ENCODE data around the gene CRYGA.

Gene CRYGA, protein sequence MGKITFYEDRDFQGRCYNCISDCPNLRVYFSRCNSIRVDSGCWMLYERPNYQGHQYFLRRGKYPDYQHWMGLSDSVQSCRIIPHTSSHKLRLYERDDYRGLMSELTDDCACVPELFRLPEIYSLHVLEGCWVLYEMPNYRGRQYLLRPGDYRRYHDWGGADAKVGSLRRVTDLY

DNA sequence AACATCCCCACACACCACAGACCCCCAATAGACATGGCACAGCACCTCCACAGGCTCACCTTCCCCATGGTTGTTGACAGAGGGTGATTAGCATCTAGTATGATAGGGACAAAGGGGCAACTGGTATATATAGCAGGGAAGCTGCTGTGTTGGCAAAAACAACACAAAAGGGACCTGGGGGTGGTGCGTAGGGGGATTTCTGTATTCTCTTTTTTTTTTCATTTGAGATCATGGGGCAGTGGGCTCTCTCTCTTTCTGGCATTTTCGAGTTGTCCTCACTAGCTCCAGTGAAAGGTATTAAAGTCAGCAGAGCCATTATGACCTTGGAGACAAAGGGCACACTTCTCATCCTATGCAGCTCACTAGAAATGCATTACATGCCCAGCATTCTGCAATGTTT, at the start of gene CRYGA:
TSS of gene CRYGA (minus strand) at position 101 of the 400 bp plus-strand sequence. CDS start at position 68, 33 bp downstream.
- DNase-seq (ENCODE audit: low read depth) = no peak

DNA sequence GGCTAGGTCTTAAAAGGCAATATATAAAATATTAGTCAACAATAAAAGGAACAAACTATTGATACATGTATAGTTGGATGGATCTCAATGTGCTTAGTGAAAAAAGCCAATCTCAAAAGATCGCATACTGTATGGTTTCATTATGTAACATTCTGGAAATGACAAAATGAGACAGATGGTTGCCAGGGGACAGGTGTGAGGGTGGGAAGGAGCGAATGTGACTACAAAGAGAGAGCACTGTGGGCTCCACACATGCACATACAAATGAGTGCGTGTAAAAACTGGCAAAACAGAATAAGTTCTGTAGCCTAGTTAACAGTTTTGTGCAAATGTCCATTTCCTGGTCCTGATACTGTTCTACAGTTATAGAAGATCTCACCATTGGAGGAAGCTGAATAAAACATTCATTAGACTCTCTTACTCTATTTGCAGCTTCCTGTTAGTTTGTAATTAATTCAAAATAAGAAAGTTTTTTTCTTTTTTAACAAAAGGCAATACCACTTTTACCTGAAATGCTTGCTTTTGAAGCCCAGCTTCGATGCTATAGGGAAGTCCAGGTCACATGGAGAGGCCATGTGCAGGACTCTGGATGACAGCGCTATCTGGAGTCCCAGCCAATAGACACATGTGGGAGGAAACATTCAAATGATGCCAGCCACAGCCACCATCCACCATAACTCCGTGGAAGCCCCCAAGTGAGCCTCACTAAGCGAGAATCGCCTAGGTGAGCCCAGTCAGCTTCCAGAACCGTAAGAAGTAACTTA, 47.5 kb upstream of the CRYGA start:
- no peak for DNase-seq (ENCODE audit: low read depth)

DNA sequence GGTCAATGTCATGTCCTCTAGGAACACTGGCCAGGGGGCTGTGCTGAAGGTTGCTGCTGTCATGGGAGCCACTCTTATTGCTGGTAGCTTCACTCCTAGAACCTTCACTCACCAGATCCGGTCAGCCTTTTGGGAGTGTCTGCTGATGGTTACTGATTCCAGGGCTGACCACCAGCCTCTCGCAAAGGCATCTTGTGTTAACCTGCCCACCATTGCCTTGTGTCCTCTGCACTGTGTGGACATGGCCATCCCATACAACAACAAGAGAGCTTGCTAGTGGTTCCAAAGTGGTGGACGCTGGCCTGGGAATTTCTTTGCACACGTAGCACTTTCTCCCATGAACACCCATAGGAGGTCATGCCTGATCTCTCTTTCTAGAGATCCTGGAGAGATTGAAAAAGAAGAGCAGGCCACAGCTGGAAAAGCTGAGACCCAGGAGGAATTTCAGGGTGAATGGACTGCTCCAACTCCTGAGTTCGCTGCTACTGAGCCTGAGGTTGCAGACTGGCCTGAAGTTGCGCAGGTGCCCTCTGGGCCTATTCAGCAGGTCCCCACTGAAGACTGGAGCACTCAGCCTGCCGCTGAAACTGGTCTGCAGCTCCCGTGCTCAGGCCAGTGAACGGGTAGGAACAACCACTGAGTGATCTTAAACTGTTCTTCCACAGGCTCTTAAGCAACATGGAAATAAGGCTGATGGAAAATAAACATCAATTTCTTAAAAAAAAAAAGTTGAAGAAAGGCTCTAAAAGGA, 45.1 kb upstream of the CRYGA start:
- DNase-seq (ENCODE audit: low read depth) = no peak

DNA sequence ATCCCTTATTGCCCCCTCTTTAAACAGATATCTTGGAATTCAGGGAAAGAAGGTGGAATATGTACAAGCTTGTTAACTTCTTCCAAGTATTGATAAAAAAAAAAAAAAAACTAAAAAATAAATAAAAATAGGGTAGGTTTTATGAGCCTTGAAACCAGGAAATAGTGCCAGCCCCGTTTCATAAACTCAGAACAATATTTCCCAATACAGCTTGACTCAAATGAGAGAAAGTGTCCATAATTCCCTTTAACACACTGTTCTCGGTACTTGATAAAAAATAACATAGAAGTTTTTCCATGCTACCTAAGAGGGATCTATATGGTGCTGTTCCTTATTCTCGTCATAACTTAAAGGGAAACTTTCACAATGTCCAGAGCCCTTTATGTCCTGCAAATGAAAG, 44.4 kb upstream of the CRYGA start:
- no peak for DNase-seq (ENCODE audit: low read depth)

DNA sequence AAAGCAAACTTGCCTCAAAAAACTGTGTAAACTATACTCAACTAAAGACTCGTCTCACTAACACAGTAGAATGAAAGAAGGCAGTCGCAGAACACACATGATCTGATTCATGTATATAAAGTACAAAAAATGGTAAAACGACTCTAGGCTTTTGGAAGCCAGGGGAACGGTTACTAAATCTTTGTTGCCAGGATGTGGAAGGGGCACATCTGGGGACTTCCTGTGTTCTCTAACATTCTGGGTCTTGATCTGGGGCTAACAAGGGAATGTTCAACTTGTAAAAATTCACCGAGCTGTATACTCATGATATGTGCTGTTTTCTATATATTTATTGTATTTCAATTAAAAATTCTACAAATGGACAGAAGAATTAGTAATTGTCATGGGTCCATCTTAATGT, 40.8 kb upstream of the CRYGA start:
- DNase-seq (ENCODE audit: low read depth) = no peak

DNA sequence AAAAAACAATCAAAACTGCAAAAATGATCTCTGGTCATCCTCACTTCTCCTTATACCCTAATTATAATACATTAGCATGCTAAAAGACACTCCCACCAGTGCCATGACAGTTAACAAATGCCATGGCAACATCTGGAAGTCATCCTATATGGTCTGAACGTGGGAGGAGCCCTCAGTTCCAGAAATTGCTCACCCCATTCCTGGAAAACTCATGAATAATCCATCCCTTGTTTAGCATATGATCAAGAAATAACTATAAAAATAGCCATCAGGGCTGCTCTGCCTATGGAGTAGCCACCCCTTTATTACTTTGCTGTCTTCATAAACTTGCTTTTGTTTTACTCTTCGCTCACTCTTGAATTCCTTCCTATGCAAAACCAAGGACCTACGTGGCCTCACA, 32.1 kb upstream of the CRYGA start:
- DNase-seq (ENCODE audit: low read depth) = no peak

DNA sequence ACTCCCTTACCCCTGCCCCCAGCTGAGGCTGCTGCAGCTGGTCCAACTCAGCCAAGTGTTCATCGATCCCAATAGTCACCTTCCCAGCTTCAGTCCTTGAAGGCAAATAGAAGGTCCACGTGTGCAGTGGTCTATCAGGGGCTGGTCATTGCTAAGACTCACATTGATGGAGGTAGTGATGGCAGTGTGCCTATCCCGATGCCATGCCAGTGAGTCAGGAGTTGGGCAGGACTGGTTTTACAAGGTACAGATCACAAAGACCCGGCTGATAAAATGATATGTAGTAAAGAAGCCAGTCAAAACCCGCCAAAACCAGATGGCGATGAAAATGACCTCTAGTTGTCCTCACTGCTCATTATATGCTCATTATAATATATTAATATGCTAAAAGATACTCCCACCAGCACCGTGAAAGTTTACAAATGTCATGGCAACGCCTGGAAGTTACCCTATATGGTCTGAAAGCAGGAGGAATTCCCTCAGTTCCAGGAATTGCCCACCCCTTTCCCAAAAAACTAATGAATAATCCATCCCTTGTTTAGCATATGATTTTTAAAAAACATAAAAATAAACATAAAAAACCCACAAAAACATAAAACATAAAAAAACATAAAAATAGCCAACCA, 29.3 kb upstream of the CRYGA start:
- no peak for DNase-seq (ENCODE audit: low read depth)

DNA sequence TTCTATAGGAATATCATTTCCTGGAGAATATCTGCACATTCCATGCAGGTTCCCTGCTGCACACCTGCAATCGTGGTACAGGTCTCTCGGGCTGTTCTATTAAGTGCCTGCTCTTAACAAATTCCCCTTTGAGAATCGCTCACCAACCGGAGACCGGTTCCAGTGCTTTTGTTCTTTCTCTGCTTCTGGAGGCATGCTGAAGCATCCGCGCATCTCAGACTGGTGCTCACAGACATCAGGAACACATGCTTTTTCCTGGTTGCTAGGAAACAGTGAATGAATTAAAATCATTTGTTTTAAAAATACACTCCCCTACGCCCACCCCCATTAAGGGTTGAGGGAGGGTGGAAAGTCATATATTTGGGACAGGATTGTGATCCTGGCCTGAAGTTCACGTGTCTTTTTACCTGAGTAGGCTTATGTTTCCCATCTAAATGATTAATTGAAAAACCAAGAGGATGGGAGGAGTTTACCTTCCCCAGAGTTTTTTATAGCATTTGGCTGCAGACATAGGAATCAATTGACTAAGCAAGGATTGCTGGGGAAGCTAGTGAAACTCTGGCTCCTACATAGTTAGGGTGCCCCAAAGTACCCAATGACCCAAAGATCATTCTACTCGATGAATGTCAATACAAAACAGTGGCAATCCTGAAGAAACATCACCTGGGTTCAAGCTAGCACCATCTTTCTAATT, 26.6 kb upstream of the CRYGA start, which contains the start of gene C2orf80:
TSS of gene C2orf80 (minus strand) at position 221 of the 694 bp plus-strand sequence. CDS start 3,044 bp downstream, outside the sequence.
- no peak for DNase-seq (ENCODE audit: low read depth)

DNA sequence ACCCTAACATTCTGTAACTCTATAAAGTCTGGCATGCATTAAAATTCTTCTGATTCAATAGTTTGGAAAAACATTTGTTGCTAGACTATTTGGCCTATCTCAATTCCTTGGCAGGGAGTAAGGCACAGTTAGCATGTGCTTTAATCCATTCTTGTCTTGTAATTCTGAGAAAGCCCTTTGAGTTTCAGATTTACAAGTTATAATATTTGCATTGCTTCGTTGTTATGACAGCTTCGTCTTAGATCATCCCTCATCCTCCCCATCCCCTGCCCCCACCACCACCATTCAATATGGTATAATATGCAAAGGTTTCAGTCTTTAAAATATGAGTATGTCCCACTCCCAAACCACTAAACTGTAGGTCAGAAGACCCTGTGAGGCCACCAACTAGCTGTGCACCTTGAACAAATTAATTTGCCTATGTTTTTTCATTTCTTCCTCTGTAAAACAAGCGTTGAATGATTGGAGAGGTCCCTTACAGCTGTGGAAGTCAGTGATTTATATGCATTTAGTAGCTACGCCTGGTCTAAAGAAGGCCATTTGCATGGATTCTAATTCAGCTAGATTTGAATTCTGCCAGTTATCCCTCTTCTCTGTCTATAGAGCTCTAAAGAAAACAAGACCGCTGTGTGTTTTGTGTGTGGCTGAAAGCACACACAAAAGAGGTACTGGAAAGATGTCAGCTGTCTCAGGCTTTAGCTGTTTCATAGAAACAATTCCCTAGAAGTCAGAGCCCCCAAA, 25.9 kb upstream of the CRYGA start:
- no peak for DNase-seq (ENCODE audit: low read depth)

DNA sequence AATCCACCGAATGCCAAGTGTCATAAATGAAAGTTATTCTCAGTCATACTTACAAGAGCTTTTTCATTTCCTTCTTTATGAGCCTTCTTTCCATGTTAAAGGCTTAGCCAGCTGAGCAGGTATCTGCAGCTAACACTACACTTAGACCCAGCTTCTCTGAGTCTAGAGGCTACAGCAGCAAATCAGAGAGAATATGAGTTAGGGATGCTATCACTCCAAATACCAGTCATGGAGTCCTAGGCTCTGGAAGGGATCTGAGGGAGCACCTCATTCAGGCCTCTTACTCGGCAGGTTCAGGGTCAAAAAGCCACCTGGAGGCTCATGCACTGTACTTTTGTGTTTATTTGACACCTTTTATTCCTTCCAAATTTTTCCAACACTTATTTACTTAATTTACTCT, 23.5 kb upstream of the CRYGA start:
- no peak for DNase-seq (ENCODE audit: low read depth)

DNA sequence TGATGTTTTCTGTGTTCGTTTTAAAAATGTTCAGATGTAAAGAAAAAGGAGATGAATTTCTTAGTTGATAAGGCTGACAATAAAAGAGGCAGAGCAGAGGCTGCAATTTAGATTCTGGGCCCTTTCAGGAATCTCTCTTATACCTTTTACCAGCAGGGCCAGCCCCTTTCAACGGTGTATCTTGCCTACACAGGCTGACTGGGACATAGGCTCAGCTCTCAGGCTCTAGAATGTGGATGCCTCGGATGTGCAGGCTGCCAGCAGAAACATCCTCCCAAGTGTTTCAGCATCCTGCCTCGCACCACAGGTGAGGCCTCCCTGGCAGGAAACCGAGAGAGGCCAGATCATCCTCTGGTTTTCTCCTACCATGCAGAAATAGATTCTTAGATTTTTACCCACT, 23.1 kb upstream of the CRYGA start:
- DNase-seq (ENCODE audit: low read depth) = no peak

DNA sequence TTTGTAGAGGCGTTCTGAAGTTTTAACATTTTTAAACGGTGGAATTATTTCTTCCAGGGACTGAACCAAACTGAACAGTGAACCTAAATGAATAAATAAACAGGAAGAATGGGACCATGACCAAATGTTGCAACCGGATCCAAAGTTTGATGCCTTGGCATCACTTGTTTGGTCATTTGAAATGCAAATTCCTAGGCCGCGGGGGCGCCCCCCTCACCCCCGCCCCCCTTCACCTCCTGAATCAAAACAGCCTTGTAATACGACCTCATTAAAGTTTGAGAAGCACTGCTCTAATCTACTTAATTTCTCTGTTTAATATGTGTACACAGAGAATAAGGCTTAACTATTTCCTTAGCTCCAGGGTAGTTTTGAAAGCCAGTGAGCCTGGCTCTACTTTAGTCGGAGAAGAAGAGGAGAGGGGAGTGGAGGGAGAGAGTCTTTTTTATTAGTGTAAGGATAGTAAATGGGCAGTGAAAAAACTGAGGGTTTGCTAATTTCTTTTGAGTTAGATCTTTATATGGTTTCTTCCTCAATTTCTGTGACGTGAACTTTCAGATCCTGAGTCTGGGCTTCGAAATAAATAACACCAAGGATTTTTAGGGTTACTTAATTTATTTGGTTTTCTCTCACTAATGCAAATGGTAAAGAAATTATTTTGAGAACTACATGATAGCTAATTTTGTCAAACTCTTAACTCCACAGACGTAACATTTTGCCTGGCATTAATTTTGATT, 20.8 kb upstream of the CRYGA start:
- no peak for DNase-seq (ENCODE audit: low read depth)

DNA sequence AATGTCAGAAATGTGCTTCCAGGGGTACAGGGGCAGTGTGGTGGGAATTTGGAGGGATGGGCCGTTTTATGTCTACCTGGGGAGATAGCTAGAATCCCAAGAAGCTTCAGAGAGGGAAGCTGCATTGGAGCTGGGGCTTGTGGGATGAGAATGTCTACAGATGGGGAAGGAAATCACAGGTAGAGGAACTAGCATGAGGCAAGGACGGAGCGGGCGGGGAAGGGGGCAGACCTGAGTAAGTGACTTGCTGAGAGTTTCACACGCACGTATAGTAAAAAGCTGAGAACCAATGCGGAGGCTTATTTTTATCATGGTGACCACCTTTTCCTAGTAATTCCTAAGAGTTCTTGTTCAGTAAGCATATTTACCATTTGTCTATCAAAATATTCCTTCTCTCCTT, 20.1 kb upstream of the CRYGA start:
- no peak for DNase-seq (ENCODE audit: low read depth)

DNA sequence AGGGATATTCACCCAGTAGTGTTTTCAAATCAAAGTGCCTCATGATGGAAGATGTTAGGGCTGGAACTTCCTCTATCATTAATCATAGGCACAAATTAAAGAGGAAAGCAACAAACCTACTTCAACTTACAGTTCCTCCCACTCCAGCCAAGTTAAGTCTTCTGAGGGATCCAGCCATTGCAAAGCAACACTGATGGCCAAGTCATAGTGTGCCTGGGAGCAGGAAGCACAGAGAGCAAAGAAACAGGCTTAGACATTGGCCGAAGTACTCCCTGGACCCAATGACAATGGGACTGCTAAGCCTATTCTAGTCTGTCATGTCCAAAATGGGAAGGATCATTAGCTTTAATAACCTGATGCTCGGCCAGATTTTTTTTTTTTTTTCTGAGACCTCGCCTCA, 19.4 kb upstream of the CRYGA start:
- no peak for DNase-seq (ENCODE audit: low read depth)

DNA sequence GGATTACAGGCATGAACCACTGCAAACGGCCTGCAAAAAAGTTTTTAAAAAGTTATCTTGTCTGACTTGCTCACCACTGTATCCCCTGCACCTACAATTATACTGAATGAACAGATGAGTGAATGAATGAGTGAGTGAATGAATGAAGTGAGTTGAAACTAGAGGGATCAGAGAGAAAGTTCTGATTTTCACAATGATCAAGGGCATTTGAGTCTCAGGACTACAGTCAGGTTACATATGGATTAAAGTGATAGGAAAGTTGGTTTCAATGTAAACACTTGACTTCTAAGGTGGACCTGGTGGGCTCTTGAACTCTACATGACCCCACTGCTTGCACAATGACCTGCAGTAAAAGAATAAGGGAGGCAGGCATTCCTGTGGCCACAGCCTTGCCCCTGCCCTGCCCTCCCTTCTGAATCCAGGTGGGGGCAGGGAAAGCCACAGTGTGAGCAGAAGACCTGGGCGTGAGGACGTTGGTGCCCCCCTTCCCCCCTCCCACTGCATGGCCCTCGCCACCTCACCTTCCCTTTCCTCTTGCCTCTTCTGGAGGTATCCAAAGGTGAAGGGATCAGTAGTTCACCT, 15.7 kb upstream of the CRYGA start:
- DNase-seq (ENCODE audit: low read depth) = no peak

DNA sequence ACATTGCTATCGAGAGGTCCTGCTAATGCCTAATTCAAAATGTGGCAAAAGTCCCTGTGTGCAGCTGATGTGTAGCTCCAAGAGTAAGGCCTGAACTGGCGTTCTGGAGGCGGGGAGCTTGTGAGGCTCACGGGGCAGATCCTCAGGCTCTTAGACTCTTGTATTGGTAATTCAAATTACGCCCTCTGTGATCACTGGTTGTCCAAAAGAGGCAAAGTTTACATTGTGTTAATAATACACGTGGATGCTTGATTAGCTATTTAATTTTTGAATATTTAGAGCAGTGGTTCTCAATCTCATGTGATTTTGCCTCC, 12.4 kb upstream of the CRYGA start:
- DNase-seq (ENCODE audit: low read depth) = no peak

DNA sequence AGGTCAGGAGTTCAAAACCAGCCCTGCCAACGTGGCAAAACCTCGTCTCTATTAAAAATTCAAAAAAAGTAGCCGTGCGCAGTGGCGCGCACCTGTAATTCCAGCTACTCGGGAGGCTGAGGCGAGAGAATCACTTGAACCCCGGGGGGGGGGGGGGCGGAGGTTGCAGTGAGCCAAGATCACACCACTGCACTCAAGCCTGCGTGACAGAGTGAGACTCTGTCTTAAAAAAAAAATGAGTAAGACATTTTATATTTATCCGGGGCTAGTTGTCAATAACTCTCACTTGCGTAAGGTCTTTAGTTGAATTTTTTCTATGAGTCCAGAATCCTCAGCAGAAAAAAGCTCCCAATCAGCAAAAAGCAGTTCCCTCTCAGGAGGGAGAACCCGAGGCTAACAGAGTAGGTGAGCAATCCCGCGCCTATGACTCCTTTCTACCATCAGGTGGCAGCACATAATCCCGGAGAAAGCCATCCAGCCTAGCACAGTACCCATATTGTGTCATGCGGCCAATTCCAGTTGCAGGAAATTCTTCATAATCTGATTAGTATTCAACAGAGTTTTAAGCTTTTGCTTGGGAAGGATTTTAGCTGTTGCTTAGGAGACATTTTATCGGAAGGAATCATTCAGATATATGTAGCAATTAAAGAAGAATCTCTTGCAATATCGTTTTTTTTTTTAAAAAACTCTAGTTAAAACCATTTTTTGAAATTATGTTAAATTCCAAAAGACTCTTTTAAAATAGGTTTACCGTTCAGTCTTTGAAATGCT, 11.9 kb upstream of the CRYGA start:
- peak; percentile 6 for DNase-seq (ENCODE audit: low read depth)

DNA sequence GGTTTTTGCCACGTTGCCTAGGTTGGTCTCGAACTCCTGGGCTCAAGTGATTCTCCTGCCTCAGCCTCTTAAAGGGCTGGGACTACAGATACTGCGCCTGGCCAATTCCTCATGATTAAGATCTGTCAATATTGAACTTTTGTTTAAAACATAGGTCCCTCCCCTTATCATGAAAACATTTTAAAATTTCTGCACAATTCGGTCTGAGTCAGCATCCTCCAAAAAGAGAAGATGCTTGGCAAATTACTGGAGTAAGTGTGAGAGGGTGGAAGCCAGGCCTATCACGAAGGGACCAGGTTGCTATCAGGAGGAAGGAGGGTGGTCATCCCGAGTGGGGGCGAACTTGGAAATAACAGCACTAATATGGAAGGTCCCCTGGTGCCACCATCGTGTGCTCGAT, 10.8 kb upstream of the CRYGA start:
- no peak for DNase-seq (ENCODE audit: low read depth)

DNA sequence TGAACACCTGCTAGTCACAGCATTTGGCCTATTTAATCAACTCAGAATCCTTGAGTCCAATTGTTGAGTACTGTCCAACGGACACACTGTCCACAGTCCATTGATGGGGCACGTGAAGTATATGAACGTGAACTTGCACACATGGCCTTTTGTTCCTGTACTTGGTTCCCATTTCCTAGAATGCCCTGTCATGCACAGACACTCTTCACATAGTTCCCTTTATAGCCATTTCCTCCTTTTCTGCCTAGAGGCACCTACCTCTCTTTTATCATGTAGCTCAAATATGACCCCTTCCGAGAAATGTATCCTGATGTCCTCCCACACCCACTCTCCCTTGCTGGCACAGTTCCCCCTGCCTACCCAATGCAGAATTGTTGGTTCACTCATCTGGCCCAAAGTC, 8.7 kb upstream of the CRYGA start:
- DNase-seq (ENCODE audit: low read depth) = no peak

All from stimulated activated CD8-positive, alpha-beta memory T cell treated with anti-CD3 and anti-CD28 coated beads, Interleukin-15, amount 100 ng/mL, for 24 hours (primary cell).